ENCODE data around the gene CD3D. TPM values are rescaled to one million over a fixed set of nuclear protein-coding genes. Genes with fewer than 3 reads are reported as not detected.

The CD3D gene
- total RNA-seq, 2 experiments from 2014 or later, result 316 to 325 TPM

GRCh38 chr11:118341815-118342489 lies 553 bp downstream of the CD3D start:
- ChIA-PET CTCF (interaction anchor here (0.8 to 6.0 kb wide), 13 partner anchors 11 to 196 kb away, joined by 3 to 38 read pairs (median 3); partner anchors contain the start of gene UBE4A), POLR2A (interaction anchor here (0.6 to 2.5 kb wide), 17 partner anchors 18 to 231 kb away, joined by 3 to 15 read pairs (median 3); partner anchors contain the start of genes ARCN1, JAML, KMT2A and MPZL2)
- intact Hi-C loops (cut with micrococcal nuclease), result loop anchor here (5.0 kb wide), 2 partner anchors 125 to 140 kb away; no protein-coding TSS in a partner anchor
- no peak for TF ChIP-seq CTCF (IDR thresholded peaks at IDR 0.05)
- Mint-ChIP-seq H3K9me3 (no peaks in the 10 kb centered on the region), H3K4me3 (peak overlapping the region; percentile 81), H3K27ac (peak overlapping the region; percentile 96), H3K4me1 (ENCODE audit: low read depth) (peaks cover 34% of the 10 kb centered on the region), H3K36me3 (ENCODE audit: low read depth) (peaks cover 65% of the 10 kb centered on the region), H3K27me3 (no peaks in the 10 kb centered on the region)
- ATAC-seq, result no peak
- peak; percentile 46 for DNase-seq

GRCh38 chr11:118341261-118341660 lies 1.2 kb downstream of the CD3D start:
- DNase-seq, result no peak
- CTCF ChIA-PET, result interaction anchor here (0.9 to 6.0 kb wide), 9 partner anchors 12 to 143 kb away, joined by 3 to 38 read pairs (median 3); no protein-coding TSS in a partner anchor
- peaks cover 33% of the 10 kb centered on the region for H3K4me1 Mint-ChIP-seq (ENCODE audit: low read depth)
- TF ChIP-seq CTCF (IDR thresholded peaks at IDR 0.05), result no peak
- POLR2A ChIA-PET, result interaction anchor here (0.7 to 2.5 kb wide), 8 partner anchors 95 to 205 kb away, joined by 3 to 13 read pairs (median 4); partner anchors contain the start of gene KMT2A
- H3K27me3 Mint-ChIP-seq, result no peaks in the 10 kb centered on the region
- H3K36me3 Mint-ChIP-seq (ENCODE audit: low read depth), result peaks cover 64% of the 10 kb centered on the region
- peak overlapping the region; percentile 96 for H3K27ac Mint-ChIP-seq
- no peaks in the 10 kb centered on the region for H3K9me3 Mint-ChIP-seq
- intact Hi-C loops (cut with micrococcal nuclease), result loop anchor here (5.0 kb wide), 2 partner anchors 124 to 139 kb away; no protein-coding TSS in a partner anchor
- peak overlapping the region; percentile 81 for H3K4me3 Mint-ChIP-seq
- no peak for ATAC-seq

GRCh38 chr11:118340449-118340848 lies 2.1 kb downstream of the CD3D start:
- H3K27me3 Mint-ChIP-seq, result no peaks in the 10 kb centered on the region
- ChIA-PET CTCF (interaction anchor here (0.9 to 6.0 kb wide), 7 partner anchors 11 to 142 kb away, joined by 3 to 38 read pairs (median 3); no protein-coding TSS in a partner anchor), POLR2A (interaction anchor here (1.2 to 2.5 kb wide), 3 partner anchors 119 to 123 kb away, joined by 3 to 13 read pairs (median 4); no protein-coding TSS in a partner anchor)
- no peaks in the 10 kb centered on the region for H3K9me3 Mint-ChIP-seq
- peak overlapping the region; percentile 96 for H3K27ac Mint-ChIP-seq
- peaks cover 61% of the 10 kb centered on the region for H3K36me3 Mint-ChIP-seq (ENCODE audit: low read depth)
- intact Hi-C loops (cut with micrococcal nuclease), result loop anchor here (5.0 kb wide), 2 partner anchors 123 to 138 kb away; no protein-coding TSS in a partner anchor
- DNase-seq (no peak), ATAC-seq (no peak)
- no peak for TF ChIP-seq CTCF (IDR thresholded peaks at IDR 0.05)
- H3K4me3 Mint-ChIP-seq, result peak overlapping the region; percentile 81
- H3K4me1 Mint-ChIP-seq (ENCODE audit: low read depth), result peaks cover 32% of the 10 kb centered on the region

GRCh38 chr11:118339281-118339961 lies 3.1 kb downstream of the CD3D start:
- H3K4me3 Mint-ChIP-seq, result peak overlapping the region; percentile 81
- peaks cover 57% of the 10 kb centered on the region for H3K36me3 Mint-ChIP-seq (ENCODE audit: low read depth)
- peaks cover 38% of the 10 kb centered on the region for H3K4me1 Mint-ChIP-seq (ENCODE audit: low read depth)
- CTCF ChIA-PET, result interaction anchor here (0.6 to 6.0 kb wide), 5 partner anchors 8 to 183 kb away, joined by 3 to 38 read pairs (median 3); no protein-coding TSS in a partner anchor
- TF ChIP-seq CTCF (IDR thresholded peaks at IDR 0.05), result no peak
- ATAC-seq (no peak), DNase-seq (peak; percentile 34)
- POLR2A ChIA-PET, result interaction anchor here (0.6 to 2.9 kb wide), 15 partner anchors 9 to 233 kb away, joined by 3 to 13 read pairs (median 3); partner anchors contain the start of genes ARCN1, JAML and MPZL3
- no peaks in the 10 kb centered on the region for H3K27me3 Mint-ChIP-seq
- intact Hi-C loops (cut with micrococcal nuclease), result no loop called here
- H3K9me3 Mint-ChIP-seq, result no peaks in the 10 kb centered on the region
- H3K27ac Mint-ChIP-seq, result peak overlapping the region; percentile 96
